NCI-H2171 treated with DMSO at 0.1 percent for 48 hours (cell line): Measurements from ENCODE around the gene NINL.

Source experiments
- DNase-seq: peaks from one replicate; lab custom pipeline; 2025; lab: John Stamatoyannopoulos, UW

Gene NINL

GRCh38 chr20:25407311-25408169 is 177.8 kb downstream of the NINL start, which contains the start of gene GINS1:
GINS1 (plus strand) TSS chr20:25407673; CDS start chr20:25407821, 148 bp downstream.
- DNase-seq, result peak; percentile 97
